Measurements from ENCODE around the gene CRYBA4.

Gene CRYBA4

DNA sequence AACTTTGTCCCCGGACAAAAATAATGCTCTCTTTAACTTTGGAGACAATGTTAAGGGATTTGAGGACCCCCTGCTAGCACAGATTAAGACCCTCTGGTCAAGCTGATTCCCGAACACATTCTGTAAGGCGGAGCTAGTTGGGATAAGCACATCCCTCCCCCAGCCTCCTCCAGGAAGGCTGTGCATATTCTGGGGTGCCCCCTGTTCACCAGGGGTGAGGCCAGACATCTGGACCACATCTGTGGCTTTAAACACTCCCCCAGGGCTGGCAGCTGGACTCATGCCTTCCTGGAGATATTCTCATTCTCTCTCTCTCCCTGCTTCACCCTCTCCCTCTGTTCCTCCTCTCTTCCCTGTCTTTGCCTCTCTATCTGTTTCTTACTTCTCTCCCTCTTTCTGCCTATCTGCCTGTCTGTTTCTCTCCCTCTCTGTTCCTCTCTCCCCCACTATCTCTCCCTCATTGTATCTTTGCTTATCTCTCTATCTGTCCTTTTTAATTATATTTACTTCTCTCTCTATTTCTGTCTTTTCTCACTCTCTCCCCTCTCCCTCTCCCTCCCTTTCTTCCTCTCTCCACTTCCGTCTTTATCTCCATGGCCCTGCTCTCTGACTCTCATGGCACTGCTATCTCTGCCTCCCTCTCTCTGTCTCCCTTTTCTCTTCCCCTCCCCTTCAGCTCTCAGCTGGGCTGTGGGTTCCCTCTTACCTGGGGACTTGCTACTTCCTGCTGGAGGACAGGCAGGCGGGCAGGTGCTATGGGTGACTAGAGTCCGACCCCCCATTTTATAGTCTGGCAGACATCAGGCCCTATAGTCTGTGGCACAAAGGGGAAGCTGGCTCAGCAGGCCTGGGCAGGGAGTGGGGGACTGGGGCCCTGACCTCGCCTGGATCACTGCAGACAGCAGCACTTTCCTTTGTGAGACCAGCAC lies 4.2 kb upstream of the CRYBA4 start, which contains the start of gene CRYBB1:
Gene CRYBB1, minus strand, starts transcription at position 757 of the 929 bp plus-strand sequence. CDS start 1,708 bp downstream, outside the sequence.
- no peak within 1 kb of the TSS for H3K4me2 ChIP-seq (ENCODE audit: low read length, poor library complexity, severe bottlenecking)
- no peak within 1 kb of the TSS for H3K18ac ChIP-seq (ENCODE audit: low read depth in 1 of 2, low read length in 2 of 2)
- H3K4ac ChIP-seq (ENCODE audit: low read depth in 1 of 2, low read length in 2 of 2), result no peak within 1 kb of the TSS
- no peak within 1 kb of the TSS for H2BK120ac ChIP-seq (ENCODE audit: low read depth, low read length)
- peaks cover 2% of the 10 kb centered on the region for H3K4me1 ChIP-seq (ENCODE audit: control insufficient read depth, insufficient read depth, low read depth, low read length)
- H2AK5ac ChIP-seq (ENCODE audit: low read length, severe bottlenecking), result no peak within 1 kb of the TSS
- H2BK15ac ChIP-seq (ENCODE audit: low read depth, poor library complexity, severe bottlenecking), result no peak within 1 kb of the TSS
- H2BK12ac ChIP-seq (ENCODE audit: low read length in 2 of 2), result no peak within 1 kb of the TSS
- H2BK5ac ChIP-seq (ENCODE audit: low read depth, low read length, poor library complexity, severe bottlenecking), result no peak within 1 kb of the TSS
- no peak for DNase-seq
- H3K36me3 ChIP-seq (ENCODE audit: control insufficient read depth in 1 of 2, insufficient read depth in 2 of 2, low read depth in 1 of 2, low read length in 2 of 2), result no peaks in the 10 kb centered on the region
- H3K9ac ChIP-seq (ENCODE audit: low read length), result no peak within 1 kb of the TSS
- H2AFZ ChIP-seq (ENCODE audit: low read depth, low read length), result no peak within 1 kb of the TSS
- H3K4me3 ChIP-seq (ENCODE audit: insufficient read depth in 1 of 2, low read depth in 1 of 2, low read length in 2 of 2), result no peak within 1 kb of the TSS
- H4K91ac ChIP-seq (ENCODE audit: low read length), result peak within 1 kb of the TSS; percentile 7
- 51% methylated on average over 6 of the region's 7 CpGs for WGBS
- H3K9me3 ChIP-seq (ENCODE audit: control insufficient read depth, low read length), result no peaks in the 10 kb centered on the region
- H3K14ac ChIP-seq (ENCODE audit: low read length in 2 of 2), result peak within 1 kb of the TSS in 1 of 2 experiments; percentile 18
- peaks cover 13 to 77% of the 10 kb centered on the region in 2 experiments for H3K27me3 ChIP-seq (ENCODE audit: control insufficient read depth in 1 of 2, insufficient read depth in 1 of 2, low read length in 2 of 2)
- H3K79me1 ChIP-seq (replicated peaks; ENCODE audit: low read length, poor library complexity, severe bottlenecking), result no peaks in the 10 kb centered on the region
- H4K8ac ChIP-seq (ENCODE audit: low read length), result peak within 1 kb of the TSS; percentile 80
- H3K23ac ChIP-seq (ENCODE audit: low read length in 2 of 2), result no peak within 1 kb of the TSS
- no peak within 1 kb of the TSS for H3K27ac ChIP-seq (ENCODE audit: low read length, poor library complexity, severe bottlenecking)

DNA sequence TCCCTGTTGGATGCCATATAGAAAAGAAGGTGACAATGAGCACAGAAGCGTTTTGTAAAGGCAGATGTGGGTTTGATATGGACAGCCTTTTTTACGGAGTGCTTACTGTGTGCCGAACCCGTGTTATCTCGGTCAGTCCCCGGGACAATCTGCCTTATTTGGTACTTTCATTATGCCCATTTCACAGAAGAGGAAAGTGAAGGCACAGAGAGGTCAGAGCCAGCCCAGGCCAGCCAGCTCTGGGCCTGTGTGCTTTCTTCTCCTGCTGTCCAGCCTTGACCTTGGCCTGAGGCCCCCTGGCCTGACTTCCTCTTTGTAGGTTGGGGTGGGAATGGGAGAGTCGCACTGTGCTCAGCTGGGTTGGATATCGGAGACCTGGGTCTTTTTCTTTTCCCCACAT lies 3.3 kb upstream of the CRYBA4 start:
- Histone ChIP-seq H2BK120ac (ENCODE audit: low read depth, low read length) (no peak overlapping the region), H2AFZ (ENCODE audit: low read depth, low read length) (no peak overlapping the region), H3K14ac (ENCODE audit: low read length in 2 of 2) (no peak overlapping the region), H2BK12ac (ENCODE audit: low read length in 2 of 2) (no peak overlapping the region), H3K4me1 (ENCODE audit: control insufficient read depth, insufficient read depth, low read depth, low read length) (peaks cover 2% of the 10 kb centered on the region), H4K91ac (ENCODE audit: low read length) (no peak overlapping the region), H4K8ac (ENCODE audit: low read length) (no peak overlapping the region), H3K4ac (ENCODE audit: low read depth in 1 of 2, low read length in 2 of 2) (no peak overlapping the region), H3K27ac (ENCODE audit: low read length, poor library complexity, severe bottlenecking) (no peak overlapping the region), H3K79me1 (replicated peaks; ENCODE audit: low read length, poor library complexity, severe bottlenecking) (no peaks in the 10 kb centered on the region), H2AK5ac (ENCODE audit: low read length, severe bottlenecking) (no peak overlapping the region), H3K23ac (ENCODE audit: low read length in 2 of 2) (no peak overlapping the region), H3K18ac (ENCODE audit: low read depth in 1 of 2, low read length in 2 of 2) (no peak overlapping the region), H3K27me3 (ENCODE audit: control insufficient read depth in 1 of 2, insufficient read depth in 1 of 2, low read length in 2 of 2) (peaks cover 21 to 79% of the 10 kb centered on the region in 2 experiments), H3K9me3 (ENCODE audit: control insufficient read depth, low read length) (no peaks in the 10 kb centered on the region), H2BK5ac (ENCODE audit: low read depth, low read length, poor library complexity, severe bottlenecking) (no peak overlapping the region), H3K4me2 (ENCODE audit: low read length, poor library complexity, severe bottlenecking) (no peak overlapping the region), H3K4me3 (ENCODE audit: insufficient read depth in 1 of 2, low read depth in 1 of 2, low read length in 2 of 2) (no peak overlapping the region), H3K9ac (ENCODE audit: low read length) (no peak overlapping the region), H3K36me3 (ENCODE audit: control insufficient read depth in 1 of 2, insufficient read depth in 2 of 2, low read depth in 1 of 2, low read length in 2 of 2) (no peaks in the 10 kb centered on the region), H2BK15ac (ENCODE audit: low read depth, poor library complexity, severe bottlenecking) (no peak overlapping the region)
- no peak for DNase-seq
- 96% methylated on average over 7 of the region's 8 CpGs for WGBS

DNA sequence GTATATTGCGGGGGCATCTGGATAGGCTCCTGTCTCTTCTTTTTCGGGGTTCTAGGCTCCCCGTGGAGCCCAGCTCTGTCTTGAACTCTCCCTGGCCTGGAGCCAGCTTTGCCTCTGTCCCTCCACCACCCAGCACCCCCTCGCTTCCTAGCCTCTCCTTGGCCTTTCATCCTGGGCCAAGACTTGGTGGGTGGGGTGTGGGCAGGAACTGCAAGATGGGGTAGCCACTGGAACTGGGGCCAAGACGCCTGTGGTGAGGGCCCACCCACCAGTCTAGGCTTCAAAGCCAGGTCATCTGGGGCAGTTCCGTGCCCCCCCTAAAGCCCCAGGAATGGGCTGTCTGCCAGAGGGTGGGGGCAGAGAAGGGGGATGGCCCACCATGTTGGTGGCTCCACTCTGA lies 2.3 kb upstream of the CRYBA4 start:
- Histone ChIP-seq H3K14ac (ENCODE audit: low read length in 2 of 2) (no peak overlapping the region), H2BK5ac (ENCODE audit: low read depth, low read length, poor library complexity, severe bottlenecking) (no peak overlapping the region), H3K27me3 (ENCODE audit: control insufficient read depth in 1 of 2, insufficient read depth in 1 of 2, low read length in 2 of 2) (peaks cover 23 to 79% of the 10 kb centered on the region in 2 experiments), H4K8ac (ENCODE audit: low read length) (no peak overlapping the region), H3K4me2 (ENCODE audit: low read length, poor library complexity, severe bottlenecking) (no peak overlapping the region), H3K36me3 (ENCODE audit: control insufficient read depth in 1 of 2, insufficient read depth in 2 of 2, low read depth in 1 of 2, low read length in 2 of 2) (no peaks in the 10 kb centered on the region), H2BK15ac (ENCODE audit: low read depth, poor library complexity, severe bottlenecking) (no peak overlapping the region), H3K4me1 (ENCODE audit: control insufficient read depth, insufficient read depth, low read depth, low read length) (peaks cover 2% of the 10 kb centered on the region), H3K18ac (ENCODE audit: low read depth in 1 of 2, low read length in 2 of 2) (no peak overlapping the region), H3K9ac (ENCODE audit: low read length) (no peak overlapping the region), H3K79me1 (replicated peaks; ENCODE audit: low read length, poor library complexity, severe bottlenecking) (no peaks in the 10 kb centered on the region), H2BK120ac (ENCODE audit: low read depth, low read length) (no peak overlapping the region), H2BK12ac (ENCODE audit: low read length in 2 of 2) (no peak overlapping the region), H3K4me3 (ENCODE audit: insufficient read depth in 1 of 2, low read depth in 1 of 2, low read length in 2 of 2) (no peak overlapping the region), H2AFZ (ENCODE audit: low read depth, low read length) (no peak overlapping the region), H3K23ac (ENCODE audit: low read length in 2 of 2) (no peak overlapping the region), H3K4ac (ENCODE audit: low read depth in 1 of 2, low read length in 2 of 2) (no peak overlapping the region), H3K27ac (ENCODE audit: low read length, poor library complexity, severe bottlenecking) (no peak overlapping the region), H4K91ac (ENCODE audit: low read length) (no peak overlapping the region), H2AK5ac (ENCODE audit: low read length, severe bottlenecking) (no peak overlapping the region), H3K9me3 (ENCODE audit: control insufficient read depth, low read length) (no peaks in the 10 kb centered on the region)
- DNase-seq, result no peak
- 82% methylated on average over 5 of the region's 6 CpGs for WGBS

DNA sequence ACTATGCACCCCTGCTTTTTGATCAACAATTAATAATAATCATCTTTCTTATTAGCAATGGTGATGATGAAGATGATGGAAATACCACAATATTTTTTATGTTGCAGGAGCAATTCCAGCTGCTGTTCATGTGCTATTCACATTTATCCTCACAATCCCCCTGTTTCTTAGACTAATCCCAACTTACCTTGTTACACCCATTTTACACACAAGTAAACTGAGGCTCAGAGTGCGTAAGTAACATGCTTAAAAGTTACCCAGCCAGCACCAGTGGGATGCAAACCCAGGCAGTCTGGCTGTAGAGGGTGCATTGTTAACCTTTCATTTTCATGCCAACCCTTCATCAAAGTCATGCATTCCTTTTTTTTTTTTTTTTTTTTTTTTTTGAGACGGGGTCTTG lies 1.6 kb upstream of the CRYBA4 start:
- Histone ChIP-seq H2BK5ac (ENCODE audit: low read depth, low read length, poor library complexity, severe bottlenecking) (no peak overlapping the region), H4K91ac (ENCODE audit: low read length) (no peak overlapping the region), H3K27ac (ENCODE audit: low read length, poor library complexity, severe bottlenecking) (no peak overlapping the region), H2AK5ac (ENCODE audit: low read length, severe bottlenecking) (no peak overlapping the region), H3K4ac (ENCODE audit: low read depth in 1 of 2, low read length in 2 of 2) (no peak overlapping the region), H3K79me1 (replicated peaks; ENCODE audit: low read length, poor library complexity, severe bottlenecking) (no peaks in the 10 kb centered on the region), H3K27me3 (ENCODE audit: control insufficient read depth in 1 of 2, insufficient read depth in 1 of 2, low read length in 2 of 2) (peaks cover 26 to 79% of the 10 kb centered on the region in 2 experiments), H3K9ac (ENCODE audit: low read length) (no peak overlapping the region), H2BK120ac (ENCODE audit: low read depth, low read length) (no peak overlapping the region), H4K8ac (ENCODE audit: low read length) (no peak overlapping the region), H3K4me2 (ENCODE audit: low read length, poor library complexity, severe bottlenecking) (no peak overlapping the region), H3K9me3 (ENCODE audit: control insufficient read depth, low read length) (no peaks in the 10 kb centered on the region), H3K36me3 (ENCODE audit: control insufficient read depth in 1 of 2, insufficient read depth in 2 of 2, low read depth in 1 of 2, low read length in 2 of 2) (no peaks in the 10 kb centered on the region), H3K23ac (ENCODE audit: low read length in 2 of 2) (no peak overlapping the region), H2BK12ac (ENCODE audit: low read length in 2 of 2) (no peak overlapping the region), H2BK15ac (ENCODE audit: low read depth, poor library complexity, severe bottlenecking) (no peak overlapping the region), H3K14ac (ENCODE audit: low read length in 2 of 2) (no peak overlapping the region), H3K4me1 (ENCODE audit: control insufficient read depth, insufficient read depth, low read depth, low read length) (peaks cover 2% of the 10 kb centered on the region), H2AFZ (ENCODE audit: low read depth, low read length) (no peak overlapping the region), H3K18ac (ENCODE audit: low read depth in 1 of 2, low read length in 2 of 2) (no peak overlapping the region), H3K4me3 (ENCODE audit: insufficient read depth in 1 of 2, low read depth in 1 of 2, low read length in 2 of 2) (no peak overlapping the region)
- DNase-seq, result no peak
- WGBS, result 96% methylated on average over 1 of the region's 2 CpGs
